ENCODE data around the gene SPIRE1. TPM values are rescaled to one million over a fixed set of nuclear protein-coding genes. Genes with fewer than 3 reads are reported as not detected.

SPIRE1 gene
- 2.5 and 7.3 TPM in 2 replicates for total RNA-seq (2014; rRNA removed; shearing (Covaris generic); ENCODE audit: low replicate concordance)

DNA sequence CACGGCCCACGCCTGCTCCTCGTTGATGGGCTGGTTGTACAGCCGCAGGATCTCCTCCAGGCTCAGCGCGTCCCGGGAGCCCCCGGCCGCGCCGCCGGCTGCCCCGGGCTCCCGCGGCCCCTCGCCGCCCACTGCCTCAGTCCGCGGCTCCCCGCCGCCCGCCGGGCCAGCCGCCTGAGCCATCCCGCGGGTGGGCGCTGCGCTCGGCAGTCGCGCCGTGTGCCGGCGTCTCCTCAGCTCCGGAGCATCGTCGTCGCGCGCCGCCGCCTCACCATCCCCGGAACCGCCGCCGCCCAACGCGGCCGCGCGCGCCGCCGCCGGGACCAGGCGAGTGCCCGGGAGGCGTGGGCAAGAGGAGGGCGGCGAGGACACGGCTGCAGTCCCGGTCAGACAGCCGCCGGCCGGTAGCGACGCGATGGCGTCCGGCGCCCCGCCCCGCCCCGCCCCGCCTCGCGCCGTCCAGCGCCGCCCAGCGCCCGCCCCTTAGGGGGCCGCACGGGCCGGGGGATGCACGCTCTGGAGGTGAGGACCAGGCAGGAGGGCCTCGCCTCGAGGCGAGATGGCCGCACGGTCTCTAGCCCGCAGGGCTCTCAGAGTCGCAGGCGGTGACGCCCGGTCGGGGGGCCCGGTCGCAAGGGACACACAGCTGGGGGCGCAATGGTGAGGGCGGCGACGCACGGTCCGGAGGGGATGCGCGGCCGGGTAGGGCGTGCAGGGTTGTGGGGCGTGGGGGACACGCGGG, at the start of gene SPIRE1:
Gene SPIRE1, minus strand, starts transcription at position 424 of the 742 bp plus-strand sequence. Its CDS starts 241 bp downstream, at position 183.
- H3K9me2 ChIP-seq (replicated peaks; ENCODE audit: insufficient read depth, low read length) = no peaks in the 10 kb centered on the region
- H3K79me2 ChIP-seq (ENCODE audit: low read length) = no peaks in the 10 kb centered on the region
- H3K4me3 ChIP-seq (ENCODE audit: low read length) = peak within 1 kb of the TSS; percentile 76
- no peaks in the 10 kb centered on the region for H3K9me3 ChIP-seq (ENCODE audit: low read length)
- peaks cover 16% of the 10 kb centered on the region for H3K4me1 ChIP-seq (ENCODE audit: low read length)
- no peaks in the 10 kb centered on the region for H4K20me1 ChIP-seq (ENCODE audit: insufficient read depth, low read depth, low read length)
- H3K4me2 ChIP-seq (ENCODE audit: low read depth, low read length, poor library complexity, severe bottlenecking) = peak within 1 kb of the TSS; percentile 91
- no peaks in the 10 kb centered on the region for H3K27me3 ChIP-seq (ENCODE audit: low read length)
- H2AFZ ChIP-seq (ENCODE audit: low read length) = peak within 1 kb of the TSS; percentile 87
- DNase-seq = peak; percentile 73
- no peaks in the 10 kb centered on the region for H3K36me3 ChIP-seq (ENCODE audit: insufficient read depth, low read length)
- H3K9ac ChIP-seq (ENCODE audit: low read length) = peak within 1 kb of the TSS; percentile 70
- no peak within 1 kb of the TSS for H3K27ac ChIP-seq (ENCODE audit: low read length)

DNA sequence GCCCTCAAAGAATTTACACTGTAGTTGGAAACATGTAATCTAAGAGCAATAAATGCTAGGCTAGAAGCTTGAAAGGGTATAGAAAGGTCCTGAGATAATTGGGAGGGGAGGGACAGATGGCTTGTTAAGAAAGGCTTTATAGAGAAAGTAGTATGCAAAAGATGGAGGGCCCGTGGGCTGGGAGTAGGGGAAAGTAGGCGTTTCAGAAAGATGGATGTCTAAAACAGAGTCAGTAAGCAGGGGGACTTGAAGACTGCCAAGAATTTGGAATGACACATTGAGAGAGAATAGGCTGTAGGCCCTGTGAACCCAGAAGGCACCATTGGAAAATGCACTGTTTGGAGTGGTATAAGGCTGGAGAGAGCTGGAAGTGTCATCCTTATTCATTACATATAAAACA, 45.8 kb upstream of the SPIRE1 start:
- H3K4me2 ChIP-seq (ENCODE audit: low read depth, low read length, poor library complexity, severe bottlenecking) = peak overlapping the region; percentile 69
- peaks cover 16% of the 10 kb centered on the region; the same call in 1 of the 2 replicates for H4K20me1 ChIP-seq (ENCODE audit: insufficient read depth, low read depth, low read length)
- peak overlapping the region; percentile 95 for H3K4me3 ChIP-seq (ENCODE audit: low read length)
- H3K9me2 ChIP-seq (replicated peaks; ENCODE audit: insufficient read depth, low read length) = no peaks in the 10 kb centered on the region
- no peaks in the 10 kb centered on the region for H3K27me3 ChIP-seq (ENCODE audit: low read length)
- peaks cover 86% of the 10 kb centered on the region for H3K79me2 ChIP-seq (ENCODE audit: low read length)
- no peak overlapping the region for H2AFZ ChIP-seq (ENCODE audit: low read length)
- peaks cover 24% of the 10 kb centered on the region for H3K36me3 ChIP-seq (ENCODE audit: insufficient read depth, low read length)
- peaks cover 33% of the 10 kb centered on the region for H3K4me1 ChIP-seq (ENCODE audit: low read length)
- no peaks in the 10 kb centered on the region for H3K9me3 ChIP-seq (ENCODE audit: low read length)
- H3K9ac ChIP-seq (ENCODE audit: low read length) = peak overlapping the region; percentile 93
- peak overlapping the region; percentile 73 for H3K27ac ChIP-seq (ENCODE audit: low read length)
- peak; percentile 79 for DNase-seq

DNA sequence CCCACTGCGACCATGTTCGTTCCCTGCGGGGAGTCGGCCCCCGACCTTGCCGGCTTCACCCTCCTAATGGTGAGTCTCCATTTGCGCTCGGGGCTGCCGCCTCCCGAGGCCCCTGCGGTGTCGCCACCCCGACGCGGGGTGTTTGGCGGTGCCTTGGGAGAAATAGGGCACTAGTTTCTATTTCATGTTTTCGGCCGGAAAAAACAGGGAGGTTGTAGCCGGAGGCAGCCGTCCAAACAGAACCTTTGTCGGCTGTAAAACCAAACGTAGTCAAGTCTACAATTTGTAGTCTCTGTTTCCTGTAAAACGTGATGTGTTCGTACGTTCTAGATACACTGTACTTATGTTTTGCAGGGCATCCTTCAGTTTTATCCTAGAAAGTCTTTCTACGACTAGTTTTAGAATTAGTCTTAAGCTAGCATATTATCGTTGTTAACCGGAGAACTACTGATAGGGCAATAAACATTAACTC, 45.2 kb upstream of the SPIRE1 start:
- Histone ChIP-seq H3K9ac (ENCODE audit: low read length) (peak overlapping the region; percentile 93), H3K9me3 (ENCODE audit: low read length) (no peaks in the 10 kb centered on the region), H3K27ac (ENCODE audit: low read length) (peak overlapping the region; percentile 73), H3K79me2 (ENCODE audit: low read length) (peaks cover 90% of the 10 kb centered on the region), H3K4me3 (ENCODE audit: low read length) (peak overlapping the region; percentile 95), H4K20me1 (ENCODE audit: insufficient read depth, low read depth, low read length) (peaks cover 16% of the 10 kb centered on the region; the same call in 1 of the 2 replicates), H3K9me2 (replicated peaks; ENCODE audit: insufficient read depth, low read length) (no peaks in the 10 kb centered on the region), H3K4me2 (ENCODE audit: low read depth, low read length, poor library complexity, severe bottlenecking) (peak overlapping the region; percentile 69), H2AFZ (ENCODE audit: low read length) (peak overlapping the region; percentile 80), H3K27me3 (ENCODE audit: low read length) (no peaks in the 10 kb centered on the region), H3K4me1 (ENCODE audit: low read length) (peaks cover 33% of the 10 kb centered on the region), H3K36me3 (ENCODE audit: insufficient read depth, low read length) (peaks cover 27% of the 10 kb centered on the region)
- DNase-seq = no peak

DNA sequence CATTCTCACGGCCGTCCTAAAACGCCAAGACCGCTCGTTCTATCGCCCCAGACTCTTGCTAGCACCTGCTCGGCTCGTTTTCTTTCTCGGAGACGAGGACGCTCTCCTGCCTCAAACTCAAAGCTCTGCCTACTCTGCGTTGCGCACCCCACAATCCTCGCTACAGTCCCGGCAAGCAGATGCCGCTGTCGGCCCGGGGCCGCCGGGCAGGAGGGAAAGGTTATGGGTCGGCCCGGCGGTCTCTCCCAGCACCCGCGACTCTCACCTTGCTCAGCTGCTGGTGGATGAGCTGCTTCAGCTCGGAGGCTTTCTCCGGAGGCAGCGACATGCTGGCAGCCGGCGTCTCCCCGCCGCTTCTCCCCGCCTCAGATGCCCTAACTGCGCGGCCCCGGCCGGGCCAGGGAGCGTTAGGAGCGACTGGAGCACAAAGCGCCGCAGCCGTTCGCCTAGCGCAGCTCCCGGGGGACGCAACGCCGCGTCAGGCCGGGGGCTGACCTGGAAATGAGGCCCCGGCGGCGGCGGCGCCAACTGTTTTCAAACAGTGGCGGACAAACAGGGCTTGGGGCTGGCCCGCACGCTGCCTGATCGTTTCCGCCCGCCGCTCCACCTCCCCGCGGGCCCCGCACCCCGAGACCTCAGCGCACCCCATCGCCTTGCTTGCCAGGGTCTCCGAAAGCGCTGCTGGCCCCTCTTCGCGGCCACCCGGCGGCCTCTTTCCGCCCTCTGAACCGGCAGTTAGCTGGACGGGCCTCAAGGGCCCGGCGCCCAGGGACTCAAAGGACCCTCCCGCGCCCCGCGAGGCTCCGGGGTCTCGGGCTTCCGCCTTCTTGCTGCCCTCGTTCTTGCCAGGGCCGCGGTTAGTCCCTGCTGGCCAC, 44.6 kb upstream of the SPIRE1 start, which contains the start of the genes CEP76 and PSMG2:
Gene CEP76, minus strand, starts transcription at position 503 of the 875 bp plus-strand sequence. Its CDS starts 175 bp downstream, at position 328.
Gene PSMG2, plus strand, starts transcription at position 822 of the 875 bp plus-strand sequence. CDS start 66 bp downstream, outside the sequence.
- Histone ChIP-seq H3K9ac (ENCODE audit: low read length) (peak within 1 kb of the TSS; percentile 93), H2AFZ (ENCODE audit: low read length) (peak within 1 kb of the TSS; percentile 86), H3K36me3 (ENCODE audit: insufficient read depth, low read length) (peaks cover 20% of the 10 kb centered on the region; the same call in 1 of the 2 replicates), H3K4me2 (ENCODE audit: low read depth, low read length, poor library complexity, severe bottlenecking) (peak within 1 kb of the TSS; percentile 69), H3K27ac (ENCODE audit: low read length) (peak within 1 kb of the TSS; percentile 73), H3K4me1 (ENCODE audit: low read length) (peaks cover 33% of the 10 kb centered on the region), H3K4me3 (ENCODE audit: low read length) (peak within 1 kb of the TSS; percentile 95), H4K20me1 (ENCODE audit: insufficient read depth, low read depth, low read length) (peaks cover 16% of the 10 kb centered on the region; the same call in 1 of the 2 replicates), H3K27me3 (ENCODE audit: low read length) (no peaks in the 10 kb centered on the region), H3K79me2 (ENCODE audit: low read length) (peaks cover 84% of the 10 kb centered on the region), H3K9me3 (ENCODE audit: low read length) (no peaks in the 10 kb centered on the region), H3K9me2 (replicated peaks; ENCODE audit: insufficient read depth, low read length) (no peaks in the 10 kb centered on the region)
- peak; percentile 95 for DNase-seq

DNA sequence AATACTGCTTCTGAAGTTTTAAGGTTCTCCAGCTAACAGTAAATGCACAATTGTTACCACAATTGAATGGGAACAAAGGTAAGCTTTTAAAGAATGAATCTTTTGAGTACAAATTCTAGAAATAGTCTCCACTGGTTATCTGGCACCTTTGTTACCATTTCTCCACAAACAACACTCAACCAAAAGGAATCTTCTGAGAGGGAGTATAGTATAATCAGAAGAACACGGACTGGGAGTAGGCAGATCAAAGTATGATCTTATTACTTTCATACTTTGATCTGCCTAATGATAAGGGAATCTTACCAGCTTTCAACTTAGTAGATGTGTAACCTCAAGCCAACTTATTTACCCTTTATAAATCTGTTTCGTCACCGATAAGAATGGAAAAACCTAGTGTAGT, 43.3 kb upstream of the SPIRE1 start:
- H2AFZ ChIP-seq (ENCODE audit: low read length) = no peak overlapping the region
- DNase-seq = no peak
- peak overlapping the region; percentile 95 for H3K4me3 ChIP-seq (ENCODE audit: low read length)
- H3K4me1 ChIP-seq (ENCODE audit: low read length) = peaks cover 33% of the 10 kb centered on the region
- peak overlapping the region; percentile 69 for H3K4me2 ChIP-seq (ENCODE audit: low read depth, low read length, poor library complexity, severe bottlenecking)
- no peak overlapping the region for H3K27ac ChIP-seq (ENCODE audit: low read length)
- H3K36me3 ChIP-seq (ENCODE audit: insufficient read depth, low read length) = peaks cover 11% of the 10 kb centered on the region; the same call in 1 of the 2 replicates
- peaks cover 74% of the 10 kb centered on the region for H3K79me2 ChIP-seq (ENCODE audit: low read length)
- no peaks in the 10 kb centered on the region for H3K27me3 ChIP-seq (ENCODE audit: low read length)
- peaks cover 12% of the 10 kb centered on the region; the same call in 1 of the 2 replicates for H4K20me1 ChIP-seq (ENCODE audit: insufficient read depth, low read depth, low read length)
- H3K9me3 ChIP-seq (ENCODE audit: low read length) = no peaks in the 10 kb centered on the region
- H3K9me2 ChIP-seq (replicated peaks; ENCODE audit: insufficient read depth, low read length) = no peaks in the 10 kb centered on the region
- H3K9ac ChIP-seq (ENCODE audit: low read length) = peak overlapping the region; percentile 93

DNA sequence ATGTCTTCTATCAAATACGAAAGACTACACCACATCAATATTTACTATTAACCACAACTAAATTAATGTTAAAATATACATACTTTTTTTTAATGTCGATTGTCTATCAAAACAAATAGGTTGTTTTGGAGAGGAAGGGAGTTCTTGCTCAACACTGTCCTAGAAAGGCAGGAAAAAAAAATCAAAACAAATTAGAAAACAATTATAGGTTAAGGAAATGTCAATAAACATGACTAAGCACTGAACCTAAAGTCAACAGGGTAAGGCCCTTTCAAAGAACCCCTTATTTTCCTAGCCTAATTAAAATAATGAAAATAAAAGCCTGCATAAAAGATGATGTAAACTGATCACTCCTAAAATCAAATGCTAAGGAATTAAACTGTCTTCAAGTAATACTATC, 41.8 kb upstream of the SPIRE1 start:
- H3K27ac ChIP-seq (ENCODE audit: low read length) = 0 out of 2 replicates have a peak overlapping the region, but pooled peaks have one; percentile 15
- H3K79me2 ChIP-seq (ENCODE audit: low read length) = peaks cover 60% of the 10 kb centered on the region
- H3K4me1 ChIP-seq (ENCODE audit: low read length) = peaks cover 33% of the 10 kb centered on the region
- H3K9me3 ChIP-seq (ENCODE audit: low read length) = no peaks in the 10 kb centered on the region
- no peaks in the 10 kb centered on the region for H3K9me2 ChIP-seq (replicated peaks; ENCODE audit: insufficient read depth, low read length)
- H3K9ac ChIP-seq (ENCODE audit: low read length) = no peak overlapping the region
- no peak overlapping the region for H2AFZ ChIP-seq (ENCODE audit: low read length)
- peak overlapping the region; percentile 69 for H3K4me2 ChIP-seq (ENCODE audit: low read depth, low read length, poor library complexity, severe bottlenecking)
- H3K27me3 ChIP-seq (ENCODE audit: low read length) = no peaks in the 10 kb centered on the region
- peaks cover 9% of the 10 kb centered on the region; the same call in 1 of the 2 replicates for H4K20me1 ChIP-seq (ENCODE audit: insufficient read depth, low read depth, low read length)
- no peak for DNase-seq
- H3K36me3 ChIP-seq (ENCODE audit: insufficient read depth, low read length) = peaks cover 8% of the 10 kb centered on the region; the same call in 1 of the 2 replicates
- H3K4me3 ChIP-seq (ENCODE audit: low read length) = no peak overlapping the region

DNA sequence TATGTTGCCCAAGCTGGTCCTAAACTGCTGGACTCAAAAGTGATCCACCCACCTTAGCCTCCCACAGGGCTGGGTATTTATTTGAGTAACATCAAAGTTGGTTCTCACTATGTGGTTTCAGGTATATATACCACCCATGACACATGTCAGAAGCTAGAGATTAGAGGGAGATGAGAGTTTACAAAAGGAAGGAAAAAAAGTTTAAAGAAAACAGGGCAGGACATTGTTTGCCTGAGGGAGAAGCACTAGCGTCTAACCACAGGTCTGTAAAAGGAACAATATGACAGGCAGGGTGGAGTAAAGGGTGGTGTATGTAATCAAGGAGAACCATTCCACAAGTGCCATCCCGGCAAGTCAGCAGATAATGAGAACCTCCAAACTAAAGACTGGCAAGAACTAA, 36.1 kb upstream of the SPIRE1 start:
- Histone ChIP-seq H3K9ac (ENCODE audit: low read length) (no peak overlapping the region), H3K9me3 (ENCODE audit: low read length) (no peaks in the 10 kb centered on the region), H3K27me3 (ENCODE audit: low read length) (no peaks in the 10 kb centered on the region), H3K4me2 (ENCODE audit: low read depth, low read length, poor library complexity, severe bottlenecking) (no peak overlapping the region), H3K9me2 (replicated peaks; ENCODE audit: insufficient read depth, low read length) (no peaks in the 10 kb centered on the region), H2AFZ (ENCODE audit: low read length) (no peak overlapping the region), H3K79me2 (ENCODE audit: low read length) (peaks cover 6% of the 10 kb centered on the region; the same call in 1 of the 2 replicates), H3K4me3 (ENCODE audit: low read length) (no peak overlapping the region), H3K4me1 (ENCODE audit: low read length) (no peaks in the 10 kb centered on the region), H3K36me3 (ENCODE audit: insufficient read depth, low read length) (peaks cover 8% of the 10 kb centered on the region; the same call in 1 of the 2 replicates), H3K27ac (ENCODE audit: low read length) (no peak overlapping the region), H4K20me1 (ENCODE audit: insufficient read depth, low read depth, low read length) (no peaks in the 10 kb centered on the region)
- no peak for DNase-seq
